IPS-18a (cell line): Measurements from ENCODE around the gene ANXA4.
A peak's percentile ranks its signal among the peaks of the same experiment; 100 is the strongest.

Experiments
- H3K27ac ChIP-seq: one replicate; pipeline ENCODE4 v1.5.1; 2013; ENCODE audit warnings: low read length
- H3K27me3 ChIP-seq: one replicate; pipeline ENCODE4 v1.6.1; 2013; ENCODE audit warnings: mild to moderate bottlenecking, low read length; ENCODE audit not compliant: control insufficient read depth, insufficient read depth
- H3K36me3 ChIP-seq: one replicate; pipeline ENCODE4 v1.6.1; 2013; ENCODE audit warnings: low read depth, low read length; ENCODE audit not compliant: control insufficient read depth
- H3K4me1 ChIP-seq: one replicate; pipeline ENCODE4 v1.6.1; 2013; ENCODE audit warnings: low read depth, low read length; ENCODE audit not compliant: control insufficient read depth
- H3K4me3 ChIP-seq: one replicate; pipeline ENCODE4 v1.5.1; 2013; ENCODE audit warnings: low read length
- H3K9ac ChIP-seq: one replicate; pipeline ENCODE4 v1.6.1; 2013; ENCODE audit warnings: mild to moderate bottlenecking, low read length, moderate library complexity
- H3K9me3 ChIP-seq: one replicate; pipeline ENCODE4 v1.6.1; 2013; ENCODE audit warnings: low read depth, low read length; ENCODE audit not compliant: control insufficient read depth

Gene ANXA4

GRCh38 chr2:69741575-69742321 is at the start of gene ANXA4:
Gene ANXA4 (plus strand): TSS chr2:69742134. CDS start chr2:69781566, 39,432 bp downstream.
- Histone ChIP-seq H3K4me3 (peak within 1 kb of the TSS; percentile 77), H3K9me3 (no peaks in the 10 kb centered on the region), H3K36me3 (no peaks in the 10 kb centered on the region), H3K4me1 (peaks cover 8% of the 10 kb centered on the region), H3K27ac (no peak within 1 kb of the TSS), H3K9ac (peak within 1 kb of the TSS; percentile 65), H3K27me3 (peaks cover 24% of the 10 kb centered on the region)

- Histone ChIP-seq H3K4me1 (no peaks in the 10 kb centered on the region), H3K27me3 (no peaks in the 10 kb centered on the region), H3K27ac (no peak overlapping the region), H3K4me3 (no peak overlapping the region), H3K9me3 (no peaks in the 10 kb centered on the region), H3K9ac (no peak overlapping the region), H3K36me3 (no peaks in the 10 kb centered on the region)
These were observed 49.5 kb upstream of the ANXA4 start for GRCh38 chr2:69692424-69692823.

- Histone ChIP-seq H3K27ac (no peak overlapping the region), H3K27me3 (no peaks in the 10 kb centered on the region), H3K9me3 (no peaks in the 10 kb centered on the region), H3K4me3 (no peak overlapping the region), H3K9ac (no peak overlapping the region), H3K4me1 (no peaks in the 10 kb centered on the region), H3K36me3 (no peaks in the 10 kb centered on the region)
These were observed 48.7 kb upstream of the ANXA4 start for GRCh38 chr2:69693059-69693774.

GRCh38 chr2:69693775-69694450 is 48.0 kb upstream of the ANXA4 start:
- no peak overlapping the region for H3K4me3 ChIP-seq
- no peak overlapping the region for H3K27ac ChIP-seq
- no peak overlapping the region for H3K9ac ChIP-seq

GRCh38 chr2:69694894-69695849 is 46.8 kb upstream of the ANXA4 start:
- H3K9ac ChIP-seq: no peak overlapping the region
- no peaks in the 10 kb centered on the region for H3K27me3 ChIP-seq
- no peaks in the 10 kb centered on the region for H3K36me3 ChIP-seq
- H3K9me3 ChIP-seq: no peaks in the 10 kb centered on the region
- H3K4me3 ChIP-seq: no peak overlapping the region
- no peak overlapping the region for H3K27ac ChIP-seq
- H3K4me1 ChIP-seq: no peaks in the 10 kb centered on the region

More at GRCh38 chr2:69693775-69694450, 48.0 kb upstream of the ANXA4 start:
- H3K4me1 ChIP-seq: no peaks in the 10 kb centered on the region
- H3K36me3 ChIP-seq: no peaks in the 10 kb centered on the region
- H3K9me3 ChIP-seq: no peaks in the 10 kb centered on the region
- no peaks in the 10 kb centered on the region for H3K27me3 ChIP-seq

GRCh38 chr2:69695850-69696216 is 46.1 kb upstream of the ANXA4 start:
- no peak overlapping the region for H3K4me3 ChIP-seq
- H3K27ac ChIP-seq: no peak overlapping the region
- no peaks in the 10 kb centered on the region for H3K9me3 ChIP-seq
- H3K4me1 ChIP-seq: no peaks in the 10 kb centered on the region
- no peak overlapping the region for H3K9ac ChIP-seq
- no peaks in the 10 kb centered on the region for H3K36me3 ChIP-seq
- H3K27me3 ChIP-seq: no peaks in the 10 kb centered on the region

- Histone ChIP-seq H3K4me3 (no peak overlapping the region), H3K4me1 (no peaks in the 10 kb centered on the region), H3K27ac (no peak overlapping the region), H3K27me3 (no peaks in the 10 kb centered on the region), H3K36me3 (no peaks in the 10 kb centered on the region), H3K9me3 (no peaks in the 10 kb centered on the region), H3K9ac (no peak overlapping the region)
These were observed 41.6 kb upstream of the ANXA4 start for GRCh38 chr2:69700381-69700780.

GRCh38 chr2:69701100-69701945 is 40.6 kb upstream of the ANXA4 start:
- H3K9ac ChIP-seq: no peak overlapping the region
- no peaks in the 10 kb centered on the region for H3K27me3 ChIP-seq
- H3K4me3 ChIP-seq: no peak overlapping the region
- no peaks in the 10 kb centered on the region for H3K9me3 ChIP-seq
- H3K4me1 ChIP-seq: no peaks in the 10 kb centered on the region
- H3K27ac ChIP-seq: no peak overlapping the region
- H3K36me3 ChIP-seq: no peaks in the 10 kb centered on the region

GRCh38 chr2:69703189-69703588 is 38.7 kb upstream of the ANXA4 start:
- Histone ChIP-seq H3K27me3 (no peaks in the 10 kb centered on the region), H3K4me3 (no peak overlapping the region), H3K27ac (no peak overlapping the region), H3K9ac (no peak overlapping the region), H3K9me3 (no peaks in the 10 kb centered on the region), H3K4me1 (no peaks in the 10 kb centered on the region), H3K36me3 (no peaks in the 10 kb centered on the region)

- Histone ChIP-seq H3K36me3 (no peaks in the 10 kb centered on the region), H3K9me3 (no peaks in the 10 kb centered on the region), H3K4me3 (no peak overlapping the region), H3K27me3 (no peaks in the 10 kb centered on the region), H3K4me1 (peaks cover 5% of the 10 kb centered on the region), H3K27ac (no peak overlapping the region), H3K9ac (no peak overlapping the region)
These were observed 37.5 kb upstream of the ANXA4 start for GRCh38 chr2:69704446-69704845.
